ENCODE data around the gene SLITRK5. TPM values are rescaled to one million over a fixed set of nuclear protein-coding genes. Genes with fewer than 3 reads are reported as not detected.

SLITRK5 gene
- polyA plus RNA-seq, 1 experiment, result not detected

GRCh38 chr13:87680298-87680697 is 9.1 kb downstream of the SLITRK5 start:
- TF ChIP-seq CTCF (IDR thresholded peaks at IDR 0.05; ENCODE audit: insufficient read depth, low read depth, low read length), result no peak
- H3K4me3 ChIP-seq (ENCODE audit: low read depth, low read length), result no peak overlapping the region
- no peaks in the 10 kb centered on the region for H3K27me3 ChIP-seq (ENCODE audit: control insufficient read depth, insufficient read depth, low read length)
- DNase-seq (ENCODE audit: low read depth), result no peak
- POLR2A ChIA-PET, result no interaction called here
- H3K36me3 ChIP-seq (ENCODE audit: control insufficient read depth, insufficient read depth, low read length), result no peaks in the 10 kb centered on the region
- CTCF ChIA-PET, result no interaction called here

GRCh38 chr13:87684850-87685742 is 13.9 kb downstream of the SLITRK5 start:
- no peaks in the 10 kb centered on the region for H3K27me3 ChIP-seq (ENCODE audit: control insufficient read depth, insufficient read depth, low read length)
- no peak for TF ChIP-seq CTCF (IDR thresholded peaks at IDR 0.05; ENCODE audit: insufficient read depth, low read depth, low read length)
- no peaks in the 10 kb centered on the region for H3K36me3 ChIP-seq (ENCODE audit: control insufficient read depth, insufficient read depth, low read length)
- no peak for DNase-seq (ENCODE audit: low read depth)
- POLR2A ChIA-PET, result no interaction called here
- no peak overlapping the region for H3K4me3 ChIP-seq (ENCODE audit: low read depth, low read length)
- CTCF ChIA-PET, result no interaction called here

GRCh38 chr13:87696458-87696857 is 25.3 kb downstream of the SLITRK5 start:
- ChIA-PET CTCF (interaction anchor here (0.6 kb wide), 1 partner anchor 43 kb away, joined by 3 read pairs; no protein-coding TSS in a partner anchor), POLR2A (no interaction called here)
- no peak for DNase-seq (ENCODE audit: low read depth)
- H3K36me3 ChIP-seq (ENCODE audit: control insufficient read depth, insufficient read depth, low read length), result no peaks in the 10 kb centered on the region
- no peak overlapping the region for H3K4me3 ChIP-seq (ENCODE audit: low read depth, low read length)
- no peaks in the 10 kb centered on the region for H3K27me3 ChIP-seq (ENCODE audit: control insufficient read depth, insufficient read depth, low read length)
- no peak for TF ChIP-seq CTCF (IDR thresholded peaks at IDR 0.05; ENCODE audit: insufficient read depth, low read depth, low read length)

- CTCF ChIA-PET, result no interaction called here
Measured at GRCh38 chr13:87698268-87698667, 27.1 kb downstream of the SLITRK5 start.

GRCh38 chr13:87709947-87710346 is 38.8 kb downstream of the SLITRK5 start:
- CTCF ChIA-PET, result no interaction called here
- Histone ChIP-seq H3K27me3 (ENCODE audit: control insufficient read depth, insufficient read depth, low read length) (no peaks in the 10 kb centered on the region), H3K4me3 (ENCODE audit: low read depth, low read length) (no peak overlapping the region), H3K36me3 (ENCODE audit: control insufficient read depth, insufficient read depth, low read length) (no peaks in the 10 kb centered on the region)
- POLR2A ChIA-PET, result no interaction called here
- DNase-seq (ENCODE audit: low read depth), result no peak
- TF ChIP-seq CTCF (IDR thresholded peaks at IDR 0.05; ENCODE audit: insufficient read depth, low read depth, low read length), result no peak

More at GRCh38 chr13:87698268-87698667, 27.1 kb downstream of the SLITRK5 start:
- POLR2A ChIA-PET, result no interaction called here
- Histone ChIP-seq H3K4me3 (ENCODE audit: low read depth, low read length) (no peak overlapping the region), H3K36me3 (ENCODE audit: control insufficient read depth, insufficient read depth, low read length) (no peaks in the 10 kb centered on the region), H3K27me3 (ENCODE audit: control insufficient read depth, insufficient read depth, low read length) (no peaks in the 10 kb centered on the region)
- TF ChIP-seq CTCF (IDR thresholded peaks at IDR 0.05; ENCODE audit: insufficient read depth, low read depth, low read length), result no peak
- no peak for DNase-seq (ENCODE audit: low read depth)
